Heart right ventricle (tissue), 16 donors: Measurements from ENCODE around the gene TRPM3. TPM values are rescaled to one million over a fixed set of nuclear protein-coding genes. Genes with fewer than 3 reads are reported as not detected.

Experiments used
- ATAC-seq, 8 donors: fragments of 200-7000 bp; cut with Tn5 transposase; one replicate each; pipeline ENCODE4 v1.9.1; 2020; ENCODE audit warnings: mild to moderate bottlenecking in 8 of 8, moderate library complexity in 8 of 8, moderate number of reproducible peaks in 1 of 8
- DNase-seq, 2 donors: peaks; one replicate each; pipeline ENCODE4 v3.0.0-alpha.2; 2020
- H3K27ac ChIP-seq, 10 donors: fragments of 200-600 bp; sonication (generic) in 2 of 10; one replicate each; pipeline versions ENCODE4 v1.5.0 to v1.8.0; 2020 to 2022; ENCODE audit warnings: mild to moderate bottlenecking in 3 of 10
- H3K27me3 ChIP-seq, 7 donors: fragments of 200-600 bp; one replicate each; pipeline ENCODE4 v1.8.0; 2021 to 2022; ENCODE audit warnings: mild to moderate bottlenecking in 2 of 7
- H3K36me3 ChIP-seq, 9 donors: fragments of 200-600 bp; sonication (generic) in 1 of 9; one replicate each; pipeline versions ENCODE4 v1.5.0 to v1.8.0; 2020 to 2022; ENCODE audit warnings: mild to moderate bottlenecking in 2 of 9
- H3K4me1 ChIP-seq, 9 donors: fragments of 200-600 bp; sonication (generic) in 1 of 9; one replicate each; pipeline versions ENCODE4 v1.5.0 to v1.8.0; 2020 to 2022; ENCODE audit warnings: mild to moderate bottlenecking in 4 of 9
- H3K4me3 ChIP-seq, 10 donors: fragments of 200-600 bp; sonication (generic) in 2 of 10; one replicate each; pipeline versions ENCODE4 v1.5.0 to v1.8.0; 2020 to 2022; ENCODE audit warnings: mild to moderate bottlenecking in 7 of 10, moderate library complexity in 2 of 10
- H3K9me3 ChIP-seq, 11 donors: fragments of 200-600 bp in 10 of 11; sonication (generic) in 2 of 11; one replicate each; pipeline versions ENCODE4 v1.5.0 to v1.8.0; 2013 to 2022; ENCODE audit warnings: mild to moderate bottlenecking in 2 of 11, control low read depth in 1 of 11, moderate library complexity in 1 of 11
- CTCF ChIP-seq, 9 donors: fragments of 200-600 bp; sonication (generic) in 2 of 9; IDR thresholded peaks; one replicate each; pipeline versions ENCODE4 v1.5.0 to v1.8.0; 2021 to 2022; ENCODE audit warnings: antibody characterized with exemption in 9 of 9, mild to moderate bottlenecking in 5 of 9, moderate library complexity in 1 of 9
- WGBS, 2 donors: extraction: QIAGEN DNeasy Blood & Tissue Kit; methylation state at CpG; one replicate each; pipeline ENCODE4 v1.1.7; 2013; ENCODE audit warnings: inconsistent platforms in 1 of 2; 5-methylcytosine and 5-hydroxymethylcytosine counted together
- intact Hi-C, 10 donors: fragments of 100-400 bp; cut with DNase I; formaldehyde crosslinking; loops; one replicate each; pipeline versions ENCODE4 v1.11.1 to v1.14.2; 2022
- polyA plus RNA-seq, 2 donors: library from polyadenylated mRNA; stranded (reverse); fragments of 200-250 nt; gene quantifications; one replicate each; pipeline ENCODE4 v1.2.3, GENCODE V29; 2013
- total RNA-seq, 10 donors: library from RNA; stranded (reverse); fragmentation: NEBNext Ultra II Directional in 3 of 10; extraction: Animal tissue kit (Norgen Biotek cat#: 25700) in 3 of 10; gene quantifications; one replicate each; pipeline versions ENCODE4 v1.2.1 to v1.2.4, GENCODE V29; 2021 to 2023
- donor health status: Arrhythmogenic right ventricular cardiomyopathy.
- donor health status: ischemic (EF 13 %, LVEDD 7.1; RV severe dilation, severe dysfunction).
- donor health status: healthy with polysubstance abuse.
- donor health status: DM: no; HTN: yes; CAD: no.
- donor health status: DM: no; HTN: no; CAD: no.
- donor health status: ischemic (EF 25% LVEDD 6.9; RV normal size, moderate dysfunction).
- donor health status: ischemic (EF 25% LVEDD 5.7; RV mildly dilated, moderate dysfunction).
- donor health status: healthy.
- donor health status: DM: yes; HTN: yes; CAD: no.
- donor health status: Ischemic cardiomyopathy.
- donor health status: ischemic (EF 35%, LVEDD 5.7; RV mildly dilated, moderate dysfunction).
- donor health status: nonischemic (EF 11% LVEDD 7.7; RV severe dilation, severe dysfunction).
- donor health status: DM: yes; HTN: yes; CAD: no.
- donor health status: PGD.
- donor health status: ischemic (EF 29% LVEDD 5.4; RV normal size, mild dysfunction).
- donor health status: nonischemic (EF 23%, LVEDD 6.1; RV moderate dilation, normal function).

The TRPM3 gene
- total and polyA plus RNA-seq, 12 donors, result 0.05 to 1.3 (median 0.16) TPM; not detected in 1

- ATAC-seq (no peak), DNase-seq (no peak)
- no peaks in the 10 kb centered on the region for H3K9me3 ChIP-seq
- no peak overlapping the region for H3K27ac ChIP-seq
- 91 to 98% methylated on average over 5 of the region's 5 CpGs for WGBS, 2 donors
- intact Hi-C loops, result loop anchor here in 1 of 10 donors (10.0 kb wide), 1 partner anchor 56 kb away; no protein-coding TSS in a partner anchor
- H3K4me3 ChIP-seq, result no peak overlapping the region
- TF ChIP-seq CTCF (IDR thresholded peaks at IDR 0.05), result no peak
- H3K36me3 ChIP-seq, result no peaks in the 10 kb centered on the region
- peaks cover 0 to 17% (median 6%) of the 10 kb centered on the region in 9 donors for H3K4me1 ChIP-seq
- H3K27me3 ChIP-seq, result no peaks in the 10 kb centered on the region
Observed at GRCh38 chr9:70571258-70571657, 550.2 kb downstream of the TRPM3 start.

DNA sequence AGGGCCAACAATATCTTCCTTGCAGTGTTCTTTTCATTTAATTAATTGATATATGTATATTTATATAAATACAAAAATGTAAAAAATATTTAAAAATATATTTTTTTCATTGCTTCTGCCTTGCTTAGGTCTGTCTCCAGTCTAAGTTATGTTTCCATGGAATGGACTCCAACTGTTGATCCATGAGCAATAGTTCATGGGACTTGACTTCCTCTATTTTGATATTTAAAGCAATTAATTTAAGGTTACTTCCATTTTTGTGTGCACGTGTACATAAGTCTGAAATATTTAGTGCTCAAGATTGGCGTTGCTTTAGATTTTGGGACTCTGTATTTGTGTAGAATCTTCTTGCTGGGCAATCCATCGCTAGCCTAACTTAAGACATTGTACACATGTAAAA, 551.6 kb downstream of the TRPM3 start:
- no peak for ATAC-seq

DNA sequence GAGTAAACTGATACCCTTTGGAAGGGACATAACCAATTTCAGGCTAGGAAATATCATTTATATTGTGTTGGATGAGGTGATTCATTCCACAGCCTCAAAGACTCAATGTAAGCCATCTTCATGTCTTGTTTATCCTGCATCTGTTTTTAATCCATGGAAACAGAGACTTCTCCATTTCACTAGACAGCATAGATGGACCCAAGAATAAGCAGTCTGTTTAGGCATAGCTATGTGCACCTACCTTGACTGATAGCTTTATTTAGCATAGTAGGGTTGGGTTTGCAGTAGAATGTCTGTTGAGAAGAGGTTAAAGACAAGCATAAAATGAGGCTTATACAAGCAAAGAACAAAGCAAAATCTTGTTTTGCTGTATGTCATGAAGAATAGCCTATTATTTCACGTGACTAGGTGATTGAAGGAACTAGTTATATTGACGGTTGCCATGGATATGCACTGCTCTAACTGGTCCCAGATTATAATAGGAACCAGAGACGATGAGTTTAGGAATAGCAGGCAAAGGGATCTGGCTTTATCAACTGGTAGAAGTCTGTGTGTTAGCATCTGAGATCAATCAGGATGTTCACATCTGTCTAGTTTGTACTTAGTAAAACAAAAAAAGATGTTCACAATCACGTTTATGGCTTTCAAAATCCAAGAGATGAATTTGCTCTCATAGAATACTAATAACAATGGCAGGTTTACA, 552.2 kb downstream of the TRPM3 start:
- no peak overlapping the region for H3K27ac ChIP-seq
- H3K36me3 ChIP-seq, result no peaks in the 10 kb centered on the region
- H3K27me3 ChIP-seq, result no peaks in the 10 kb centered on the region
- no peaks in the 10 kb centered on the region for H3K9me3 ChIP-seq
- no peak for TF ChIP-seq CTCF (IDR thresholded peaks at IDR 0.05)
- WGBS, 2 donors, result 87% methylated on average over 4 of the region's 4 CpGs
- ATAC-seq (peak in 1 of 8 donors; percentile 27), DNase-seq (no peak)
- H3K4me1 ChIP-seq, result peaks cover 0 to 10% (median 2%) of the 10 kb centered on the region in 9 donors
- no peak overlapping the region for H3K4me3 ChIP-seq
- intact Hi-C loops, result loop anchor here in 1 of 10 donors (10.0 kb wide), 1 partner anchor 74 kb away; no protein-coding TSS in a partner anchor

More for the DNA sequence above, 551.6 kb downstream of the TRPM3 start:
- Histone ChIP-seq H3K4me3 (no peak overlapping the region), H3K4me1 (peaks cover 0 to 15% (median 3%) of the 10 kb centered on the region in 9 donors), H3K27ac (no peak overlapping the region), H3K9me3 (no peaks in the 10 kb centered on the region), H3K27me3 (no peaks in the 10 kb centered on the region), H3K36me3 (no peaks in the 10 kb centered on the region)
- no peak for TF ChIP-seq CTCF (IDR thresholded peaks at IDR 0.05)
- intact Hi-C loops, result loop anchor here in 1 of 10 donors (10.0 kb wide), 2 partner anchors 55 to 75 kb away; no protein-coding TSS in a partner anchor
- WGBS, 2 donors, result 79 to 95% methylated on average over 3 of the region's 3 CpGs
- no peak for DNase-seq

GRCh38 chr9:70567511-70567910, 553.9 kb downstream of the TRPM3 start:
- no peak for TF ChIP-seq CTCF (IDR thresholded peaks at IDR 0.05)
- 85 to 87% methylated on average over 7 of the region's 7 CpGs for WGBS, 2 donors
- Histone ChIP-seq H3K27me3 (no peaks in the 10 kb centered on the region), H3K4me3 (no peak overlapping the region), H3K27ac (no peak overlapping the region), H3K4me1 (peaks cover 0 to 24% (median 0%) of the 10 kb centered on the region in 9 donors), H3K36me3 (no peaks in the 10 kb centered on the region), H3K9me3 (no peaks in the 10 kb centered on the region)
- intact Hi-C loops, result loop anchor here in 1 of 10 donors (10.0 kb wide), 1 partner anchor 73 kb away; no protein-coding TSS in a partner anchor
- ATAC-seq (no peak), DNase-seq (no peak)
